Left hindlimb (tissue), 1 donor: Measurements from ENCODE around the gene CCDC137.

Source experiments
- DNase-seq: peaks from one replicate; pipeline ENCODE4 v3.0.0-alpha.2; 2018

Gene CCDC137

GRCh38 chr17:81717766-81718089 lies 51.2 kb downstream of the CCDC137 start:
- no peak for DNase-seq

GRCh38 chr17:81719410-81720266 lies 53.1 kb downstream of the CCDC137 start:
- no peak for DNase-seq

GRCh38 chr17:81720267-81721071 lies 53.9 kb downstream of the CCDC137 start:
- no peak for DNase-seq

GRCh38 chr17:81722184-81723120 lies 55.9 kb downstream of the CCDC137 start:
- DNase-seq = no peak
